GM23248 (cell line): ENCODE measurements around the gene PPM1L.

Experiments used
- EZH2 ChIP-seq: fragments of 200-600 bp; sonication (generic); IDR thresholded peaks from 2 replicates; pipeline ENCODE4 v1.6.1; 2018; ENCODE audit warnings: antibody characterized with exemption, mild to moderate bottlenecking; ENCODE audit not compliant: insufficient read depth, poor library complexity, severe bottlenecking
- EZH2phosphoT487 ChIP-seq: fragments of 200-600 bp; sonication (generic); IDR thresholded peaks from 2 replicates; pipeline ENCODE4 v1.6.1; 2018; ENCODE audit warnings: antibody characterized with exemption, moderate library complexity, mild to moderate bottlenecking, low read depth; ENCODE audit not compliant: insufficient read depth

DNA sequence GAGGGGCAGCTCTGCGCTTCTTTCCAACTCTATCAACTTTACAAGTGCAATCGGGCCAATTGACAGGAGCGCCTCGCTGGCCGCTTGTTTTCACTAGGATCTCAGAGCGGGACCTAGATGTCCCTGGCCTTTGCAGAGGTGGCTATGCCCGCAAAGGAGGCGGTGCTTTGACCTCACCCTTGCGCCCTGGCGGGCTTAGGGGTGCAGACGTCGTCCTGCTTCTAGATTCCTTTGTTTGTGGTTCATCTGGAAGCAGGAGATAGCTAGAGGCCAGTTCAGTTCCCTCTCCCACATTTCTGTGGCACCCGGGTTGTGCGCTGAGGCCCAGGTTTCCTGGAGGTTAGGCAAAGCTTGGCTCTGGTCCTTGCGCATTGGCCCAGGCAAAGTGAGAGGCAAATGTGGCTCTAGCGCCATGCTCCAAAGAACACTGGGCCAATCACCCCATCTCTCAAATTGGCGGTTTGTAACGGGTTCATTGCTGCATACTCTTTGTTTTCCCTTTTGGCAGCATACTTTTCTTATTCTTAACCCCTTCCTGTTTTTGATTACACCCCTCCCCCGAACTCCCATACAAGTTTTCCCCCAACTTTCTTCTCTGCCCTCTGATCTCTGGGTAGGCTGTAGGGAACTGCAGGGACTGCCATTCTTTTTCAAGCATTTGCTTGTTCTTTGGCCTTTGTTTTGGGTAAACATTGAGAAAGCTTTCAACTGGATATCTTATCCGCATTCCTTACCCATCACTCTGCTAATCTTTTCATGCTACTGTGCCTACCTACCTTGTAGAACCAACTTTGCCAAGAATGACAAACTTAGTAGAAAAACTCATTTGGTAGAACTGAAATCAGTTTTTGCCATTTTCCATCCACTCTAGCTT lies 1.4 kb downstream of the PPM1L start:
- no peak for TF ChIP-seq EZH2
- no peak for TF ChIP-seq EZH2phosphoT487
